ENCODE measurements around the gene RALGDS.
A peak's percentile ranks its signal among the peaks of the same experiment; 100 is the strongest.
"Not testable (repeated sequence)": the region's sequence is repeated elsewhere in the genome, so short reads cannot be mapped to it uniquely, and the experiment has no call there.

RALGDS gene

DNA sequence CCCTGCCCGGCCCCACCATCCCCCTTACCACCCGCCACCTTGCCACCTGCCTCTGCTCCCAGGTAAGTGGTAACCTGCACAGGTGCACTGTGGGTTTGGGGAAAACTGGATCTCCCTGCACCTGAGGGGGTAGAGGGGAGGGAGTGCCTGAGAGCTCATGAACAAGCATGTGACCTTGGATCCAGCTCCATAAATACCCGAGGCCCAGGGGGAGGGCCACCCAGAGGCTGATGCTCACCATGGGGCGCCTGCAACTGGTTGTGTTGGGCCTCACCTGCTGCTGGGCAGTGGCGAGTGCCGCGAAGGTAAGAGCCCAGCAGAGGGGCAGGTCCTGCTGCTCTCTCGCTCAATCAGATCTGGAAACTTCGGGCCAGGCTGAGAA is 59.3 kb downstream of the RALGDS start, which contains the start of gene CEL:
TSS of gene CEL (plus strand) at position 218 of the 382 bp plus-strand sequence. CDS start at position 240, 22 bp downstream.
- H3K4me3 ChIP-seq (ENCODE audit: low read depth, low read length); DNase-seq (ENCODE audit: low read depth): not testable (repeated sequence)

GRCh38 chr9:133061019-133061763 is 59.8 kb downstream of the RALGDS start:
- DNase-seq (ENCODE audit: low read depth): not testable (repeated sequence)

GRCh38 chr9:133060417-133060841 is 60.6 kb downstream of the RALGDS start:
- DNase-seq (ENCODE audit: low read depth): no peak
- H3K4me3 ChIP-seq (ENCODE audit: low read depth, low read length): no peak overlapping the region

More at GRCh38 chr9:133061019-133061763, 59.8 kb downstream of the RALGDS start:
- H3K4me3 ChIP-seq (ENCODE audit: low read depth, low read length): not testable (repeated sequence)

DNA sequence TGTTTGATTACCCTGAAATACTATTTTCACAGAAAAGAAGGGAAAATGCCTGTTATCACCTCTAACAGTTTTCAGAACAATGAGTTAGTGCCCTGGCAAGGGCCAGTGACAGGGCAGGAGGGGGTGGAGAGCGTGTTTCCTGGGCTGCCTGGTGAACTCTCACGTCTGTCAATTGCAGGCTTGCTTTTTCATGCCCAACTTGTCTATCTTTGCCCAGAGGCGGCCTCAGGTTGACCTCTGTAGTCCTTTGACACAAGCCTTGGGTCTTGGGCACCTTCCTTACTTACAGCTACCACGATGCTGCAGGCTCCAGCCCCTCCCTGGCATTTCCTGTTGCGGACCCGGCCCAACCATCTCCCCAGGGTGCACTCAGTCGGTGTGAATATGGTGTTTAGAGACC is 61.4 kb downstream of the RALGDS start:
- H3K4me3 ChIP-seq (ENCODE audit: low read depth, low read length): no peak overlapping the region
- DNase-seq (ENCODE audit: low read depth): no peak

GRCh38 chr9:133058550-133059320 is 62.3 kb downstream of the RALGDS start:
- DNase-seq (ENCODE audit: low read depth): no peak
- no peak overlapping the region for H3K4me3 ChIP-seq (ENCODE audit: low read depth, low read length)

DNA sequence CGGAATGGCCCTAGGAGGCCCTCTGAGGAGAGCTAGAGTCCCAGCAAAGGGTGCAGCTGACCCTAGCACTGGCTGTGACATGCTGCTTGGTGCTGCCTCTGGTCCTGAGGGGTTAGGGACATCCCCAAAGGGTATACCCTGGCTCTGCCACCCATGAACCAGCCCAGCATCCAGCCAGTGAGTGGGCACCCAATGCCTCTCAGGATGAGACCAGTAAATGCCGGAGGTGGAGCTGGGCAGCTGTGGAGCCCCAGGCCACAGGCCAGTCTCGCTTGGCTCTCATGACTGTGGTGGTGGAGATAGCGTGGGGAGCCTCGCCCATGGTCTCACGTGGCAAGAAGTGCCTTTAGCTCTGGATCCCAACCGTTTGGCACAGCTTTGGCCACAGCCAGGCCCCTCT is 63.0 kb downstream of the RALGDS start:
- H3K4me3 ChIP-seq (ENCODE audit: low read depth, low read length): no peak overlapping the region
- no peak for DNase-seq (ENCODE audit: low read depth)

- DNase-seq (ENCODE audit: low read depth): no peak
- H3K4me3 ChIP-seq (ENCODE audit: low read depth, low read length): no peak overlapping the region
These were observed 63.5 kb downstream of the RALGDS start for GRCh38 chr9:133057553-133057952.

- H3K4me3 ChIP-seq (ENCODE audit: low read depth, low read length): no peak overlapping the region
- no peak for DNase-seq (ENCODE audit: low read depth)
These were observed 64.0 kb downstream of the RALGDS start for GRCh38 chr9:133057006-133057405.

GRCh38 chr9:133056533-133056932 is 64.5 kb downstream of the RALGDS start:
- no peak overlapping the region for H3K4me3 ChIP-seq (ENCODE audit: low read depth, low read length)
- DNase-seq (ENCODE audit: low read depth): no peak

GRCh38 chr9:133055788-133056420 is 65.1 kb downstream of the RALGDS start:
- no peak for DNase-seq (ENCODE audit: low read depth)
- H3K4me3 ChIP-seq (ENCODE audit: low read depth, low read length): no peak overlapping the region

GRCh38 chr9:133054966-133055365 is 66.1 kb downstream of the RALGDS start:
- peak; percentile 53 for DNase-seq (ENCODE audit: low read depth)
- H3K4me3 ChIP-seq (ENCODE audit: low read depth, low read length): no peak overlapping the region

DNA sequence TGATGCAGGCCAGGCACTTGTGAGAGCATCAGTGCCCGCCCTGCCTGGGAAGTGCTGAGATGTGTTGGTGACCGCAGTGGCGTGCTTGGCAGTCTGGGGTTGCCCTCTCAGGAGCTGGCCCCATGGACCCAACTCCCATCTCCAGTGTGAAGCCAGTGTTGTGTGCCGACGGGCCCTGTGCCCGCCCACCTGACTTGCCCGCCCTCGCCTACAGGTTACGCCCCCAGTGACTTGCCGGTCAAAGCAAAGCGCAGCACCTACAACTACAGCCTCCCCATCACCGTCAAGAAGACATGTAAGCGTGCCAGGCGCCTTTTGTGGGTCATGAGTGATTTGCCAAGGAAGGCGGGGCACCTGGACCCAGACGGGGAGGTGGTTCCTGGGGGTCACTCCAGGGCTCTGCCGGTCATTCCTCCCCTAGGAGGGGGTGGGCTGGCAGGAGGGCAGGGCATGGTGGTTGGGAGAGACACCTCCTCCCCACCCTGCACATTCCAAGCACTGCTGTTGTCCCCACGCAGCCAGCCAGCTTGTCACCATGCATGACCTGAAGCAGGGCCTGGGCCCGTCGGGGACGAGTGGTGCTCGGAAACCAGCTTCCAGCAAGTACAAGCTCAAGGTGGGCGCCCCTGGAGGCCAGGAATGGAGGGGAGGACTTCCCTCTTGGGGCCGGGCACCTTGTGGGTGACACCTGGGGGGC is 66.7 kb downstream of the RALGDS start:
- no peak for DNase-seq (ENCODE audit: low read depth)
- H3K4me3 ChIP-seq (ENCODE audit: low read depth, low read length): no peak overlapping the region

DNA sequence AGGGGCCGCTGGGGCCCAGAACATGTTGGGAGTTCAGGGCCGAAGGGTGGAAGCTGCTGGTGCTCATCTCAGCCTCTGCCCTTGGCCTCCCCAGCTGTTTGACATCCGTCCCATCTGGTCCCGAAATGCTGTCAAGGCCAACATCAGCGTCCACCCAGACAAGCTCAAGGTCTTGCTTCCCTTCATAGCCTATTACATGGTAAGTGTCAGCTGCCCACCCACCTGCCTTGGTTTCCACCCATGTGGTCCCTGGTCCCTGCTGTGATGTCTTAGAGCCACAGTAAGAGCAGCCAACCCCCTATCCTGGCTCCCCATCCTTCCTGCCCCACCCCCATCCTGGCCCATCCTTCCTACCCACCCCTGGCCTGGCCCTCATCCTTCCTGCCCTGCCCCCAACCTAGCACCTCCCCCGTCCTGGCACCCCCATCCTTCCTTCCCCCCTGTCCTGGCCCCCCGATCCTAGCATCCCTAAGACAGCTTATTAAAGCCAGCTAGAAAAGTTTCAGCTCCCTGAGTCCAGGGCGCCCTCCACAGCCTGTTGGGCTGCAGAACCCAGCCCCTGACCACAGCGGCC is 69.0 kb downstream of the RALGDS start:
- no peak overlapping the region for H3K4me3 ChIP-seq (ENCODE audit: low read depth, low read length)
- no peak for DNase-seq (ENCODE audit: low read depth)

DNA sequence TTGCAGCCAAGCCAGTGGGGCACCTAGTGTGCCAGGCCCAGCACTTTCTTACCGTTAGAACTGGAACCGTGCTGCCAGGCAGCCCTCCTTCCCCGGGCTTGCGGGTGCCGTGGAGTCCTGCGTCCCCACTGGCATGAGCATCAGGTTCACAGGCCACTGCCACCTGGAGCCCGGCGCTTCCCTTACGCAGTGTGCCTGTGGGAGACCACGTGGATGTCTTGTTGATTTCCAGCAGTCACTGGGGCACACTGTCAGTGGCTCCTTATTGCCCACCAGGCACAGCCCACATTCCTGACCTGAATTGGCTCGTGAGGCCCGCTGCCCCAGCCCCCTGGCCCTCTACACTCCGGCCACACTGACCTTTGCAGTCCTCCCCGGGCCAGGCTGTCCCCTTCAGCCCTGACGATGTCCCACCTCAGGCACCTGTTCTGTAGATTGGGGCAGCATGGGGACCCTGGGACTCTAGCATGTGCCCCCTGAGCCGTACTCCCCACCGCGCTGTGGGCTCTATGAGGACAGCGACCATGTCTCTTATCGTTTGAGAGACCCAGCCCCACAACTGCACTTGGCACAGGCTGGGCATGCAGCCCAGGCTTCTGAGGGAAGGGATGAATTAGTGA is 69.6 kb downstream of the RALGDS start:
- no peak for DNase-seq (ENCODE audit: low read depth)
- no peak overlapping the region for H3K4me3 ChIP-seq (ENCODE audit: low read depth, low read length)

GRCh38 chr9:133050781-133051180 is 70.3 kb downstream of the RALGDS start:
- DNase-seq (ENCODE audit: low read depth): no peak
- no peak overlapping the region for H3K4me3 ChIP-seq (ENCODE audit: low read depth, low read length)

DNA sequence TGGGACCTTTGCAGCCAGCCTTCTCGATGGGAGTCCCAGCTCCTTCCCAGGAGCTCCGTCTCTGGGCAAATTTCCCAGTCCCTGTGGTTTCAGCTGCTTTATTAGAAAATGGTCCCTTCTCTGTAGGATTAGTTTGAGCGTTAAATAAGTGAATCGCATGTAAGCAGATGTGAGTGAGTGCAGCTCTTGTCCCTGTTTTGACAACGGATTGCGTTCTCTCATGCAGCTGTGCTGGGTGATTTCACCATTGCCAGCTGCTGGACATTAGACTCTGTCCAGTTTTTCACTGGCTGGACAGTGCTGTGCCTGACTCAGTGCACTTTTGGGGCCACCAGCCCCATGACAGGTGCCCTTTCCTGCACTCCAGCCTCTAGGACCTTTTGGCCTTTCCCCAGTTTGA is 70.9 kb downstream of the RALGDS start:
- H3K4me3 ChIP-seq (ENCODE audit: low read depth, low read length): no peak overlapping the region
- DNase-seq (ENCODE audit: low read depth): peak; percentile 56

GRCh38 chr9:133049043-133049442 is 72.0 kb downstream of the RALGDS start:
- no peak overlapping the region for H3K4me3 ChIP-seq (ENCODE audit: low read depth, low read length)
- DNase-seq (ENCODE audit: low read depth): no peak

- DNase-seq (ENCODE audit: low read depth): no peak
- H3K4me3 ChIP-seq (ENCODE audit: low read depth, low read length): no peak overlapping the region
These were observed 72.4 kb downstream of the RALGDS start for GRCh38 chr9:133048595-133048994.
